Measurements from ENCODE around the gene BOD1. TPM values are rescaled to one million over a fixed set of nuclear protein-coding genes. Genes with fewer than 3 reads are reported as not detected.
A peak's percentile ranks its signal among the peaks of the same experiment; 100 is the strongest.
"Not testable (repeated sequence)": the region's sequence is repeated elsewhere in the genome, so short reads cannot be mapped to it uniquely, and the experiment has no call there.

The BOD1 gene
- polyA plus RNA-seq, 3 donors, result 110 to 127 (median 121) TPM

DNA sequence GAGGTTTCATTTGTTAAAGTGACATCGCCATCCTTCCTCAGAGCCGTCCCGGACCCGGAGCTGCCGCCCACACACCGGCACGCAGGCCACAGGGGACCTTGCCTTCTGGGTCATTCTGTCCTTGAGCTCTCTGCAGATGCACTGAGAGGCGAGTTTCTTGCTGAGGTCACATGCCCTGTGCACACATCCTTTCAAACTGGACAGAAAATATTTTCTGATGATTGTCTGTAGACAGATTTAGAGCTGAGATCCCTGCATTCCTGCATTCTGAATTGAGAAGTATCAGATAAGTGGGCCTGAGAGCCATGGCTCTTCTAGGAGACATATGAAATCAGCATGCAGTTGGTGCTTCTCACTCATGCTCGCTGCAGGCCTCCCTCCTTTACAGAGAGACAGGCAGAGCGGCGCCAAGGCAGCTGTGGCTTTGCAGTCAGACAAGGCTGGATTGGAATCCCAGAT lies 25.4 kb downstream of the BOD1 start:
- no peak for DNase-seq (ENCODE audit: extremely low read depth in 1 of 11, low read depth in 9 of 11, low spot score in 4 of 11)

- no peak for DNase-seq (ENCODE audit: extremely low read depth in 1 of 11, low read depth in 9 of 11, low spot score in 4 of 11)
Measured at GRCh38 chr5:173590436-173591055, 25.9 kb downstream of the BOD1 start.

GRCh38 chr5:173586133-173586532 lies 30.3 kb downstream of the BOD1 start:
- not testable (repeated sequence) for DNase-seq (ENCODE audit: extremely low read depth in 1 of 11, low read depth in 9 of 11, low spot score in 4 of 11)

DNA sequence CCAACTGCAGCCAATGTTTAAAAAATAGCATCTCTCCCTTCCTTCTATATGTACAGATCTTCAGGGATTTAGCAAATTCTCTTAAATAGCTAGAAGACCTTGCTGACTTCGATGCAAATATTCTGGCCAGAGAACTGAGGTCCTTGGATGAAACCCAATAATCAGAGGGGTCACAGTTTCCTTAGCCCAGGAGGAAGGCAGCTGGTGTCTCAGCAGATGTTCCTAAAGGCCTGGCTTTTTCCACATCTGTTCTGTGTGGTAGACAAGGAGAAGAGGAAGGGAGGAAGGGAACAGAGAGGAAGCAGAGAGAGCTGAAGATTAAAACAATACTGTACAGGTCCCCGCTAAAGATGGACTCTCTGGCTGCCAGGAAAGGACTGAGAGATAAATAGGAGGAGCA lies 33.1 kb downstream of the BOD1 start:
- no peak for DNase-seq (ENCODE audit: extremely low read depth in 1 of 11, low read depth in 9 of 11, low spot score in 4 of 11)

GRCh38 chr5:173582216-173583111 lies 34.0 kb downstream of the BOD1 start:
- peak in 6 of 11 donors; percentile 14 to 36 (median 26) for DNase-seq (ENCODE audit: extremely low read depth in 1 of 11, low read depth in 9 of 11, low spot score in 4 of 11)

- DNase-seq (ENCODE audit: extremely low read depth in 1 of 11, low read depth in 9 of 11, low spot score in 4 of 11), result peak in 1 of 11 donors; percentile 8
Measured at GRCh38 chr5:173581408-173582215, 34.8 kb downstream of the BOD1 start.

- no peak for DNase-seq (ENCODE audit: extremely low read depth in 1 of 11, low read depth in 9 of 11, low spot score in 4 of 11)
Measured at GRCh38 chr5:173578947-173579615, 37.4 kb downstream of the BOD1 start.

- no peak for DNase-seq (ENCODE audit: extremely low read depth in 1 of 11, low read depth in 9 of 11, low spot score in 4 of 11)
Measured at GRCh38 chr5:173577817-173578216, 38.6 kb downstream of the BOD1 start.

GRCh38 chr5:173577166-173577565 lies 39.3 kb downstream of the BOD1 start:
- no peak for DNase-seq (ENCODE audit: extremely low read depth in 1 of 11, low read depth in 9 of 11, low spot score in 4 of 11)

DNA sequence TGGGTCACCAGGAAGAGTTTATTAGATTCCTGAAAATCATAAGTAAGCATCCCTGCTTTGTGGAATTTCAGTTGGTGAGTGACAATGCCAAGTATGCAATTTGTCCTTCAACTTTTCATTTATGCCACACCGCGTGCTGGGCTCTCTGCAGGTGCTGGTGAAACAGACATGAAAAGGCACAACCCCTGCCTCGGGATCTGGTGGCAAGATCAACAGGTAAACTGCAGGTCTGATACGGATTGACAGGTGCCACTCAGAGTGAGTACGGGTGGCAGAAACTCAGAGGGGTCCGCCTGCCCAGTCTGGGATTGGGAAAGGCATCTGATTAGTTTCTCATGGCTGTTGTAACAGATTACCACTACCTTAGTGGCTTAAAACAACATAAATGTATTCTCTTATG lies 40.5 kb downstream of the BOD1 start:
- DNase-seq (ENCODE audit: extremely low read depth in 1 of 11, low read depth in 9 of 11, low spot score in 4 of 11), result no peak

DNA sequence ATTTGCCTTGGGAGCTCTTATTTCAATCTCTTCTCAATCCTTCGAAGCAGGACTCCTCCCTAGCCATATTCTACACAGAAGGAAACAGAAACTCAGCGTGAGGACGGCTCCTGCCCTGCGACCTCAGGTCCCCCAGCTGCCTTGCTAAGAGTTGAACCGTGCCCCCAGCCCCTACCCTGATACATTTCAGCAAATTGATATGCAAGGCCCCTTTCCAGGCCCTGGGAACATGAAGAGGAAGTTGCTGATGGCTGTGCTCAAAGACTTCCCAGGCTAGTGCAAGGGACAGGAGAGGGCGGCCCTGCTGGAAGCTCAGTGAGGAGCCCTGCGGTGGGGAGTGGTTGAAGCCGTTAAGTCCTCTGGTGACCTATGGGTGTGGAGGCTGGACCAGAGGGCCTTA lies 41.5 kb downstream of the BOD1 start:
- no peak for DNase-seq (ENCODE audit: extremely low read depth in 1 of 11, low read depth in 9 of 11, low spot score in 4 of 11)

GRCh38 chr5:173573126-173573960 lies 43.1 kb downstream of the BOD1 start:
- peak in 10 of 11 donors; percentile 29 to 62 (median 50) for DNase-seq (ENCODE audit: extremely low read depth in 1 of 11, low read depth in 9 of 11, low spot score in 4 of 11)

DNA sequence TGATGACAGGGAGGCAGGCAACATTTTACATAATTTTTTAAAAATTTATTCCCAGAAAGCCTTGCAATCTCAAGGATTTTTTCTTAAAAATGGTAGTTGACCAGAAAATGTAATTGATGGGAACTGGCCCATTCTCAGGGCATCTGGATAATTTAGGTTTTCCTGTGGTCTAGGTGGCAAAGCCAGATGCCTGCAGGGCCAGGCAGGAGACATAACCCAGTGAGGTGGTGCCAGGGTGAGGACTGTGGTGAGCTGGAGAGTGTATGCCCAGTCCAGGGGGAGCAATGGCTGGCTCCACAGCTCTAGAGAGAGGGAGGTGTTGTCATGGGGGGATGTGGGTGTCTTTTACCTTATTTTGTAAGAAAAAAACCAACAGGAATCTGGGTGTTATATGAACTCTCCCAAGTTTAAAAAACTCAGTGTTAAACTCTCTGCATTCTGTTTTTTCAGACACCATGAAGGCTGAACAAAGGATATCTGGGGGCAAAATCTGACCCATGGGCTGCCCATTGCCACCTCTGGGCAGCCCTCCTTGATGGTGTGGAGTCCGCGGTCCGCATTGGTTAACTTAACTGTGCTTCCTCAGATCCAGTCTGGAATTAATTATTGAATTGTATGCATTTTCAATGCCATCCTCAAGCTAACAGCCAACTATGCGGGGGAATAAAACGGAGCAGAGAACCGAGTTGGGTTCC lies 43.9 kb downstream of the BOD1 start:
- no peak for DNase-seq (ENCODE audit: extremely low read depth in 1 of 11, low read depth in 9 of 11, low spot score in 4 of 11)

DNA sequence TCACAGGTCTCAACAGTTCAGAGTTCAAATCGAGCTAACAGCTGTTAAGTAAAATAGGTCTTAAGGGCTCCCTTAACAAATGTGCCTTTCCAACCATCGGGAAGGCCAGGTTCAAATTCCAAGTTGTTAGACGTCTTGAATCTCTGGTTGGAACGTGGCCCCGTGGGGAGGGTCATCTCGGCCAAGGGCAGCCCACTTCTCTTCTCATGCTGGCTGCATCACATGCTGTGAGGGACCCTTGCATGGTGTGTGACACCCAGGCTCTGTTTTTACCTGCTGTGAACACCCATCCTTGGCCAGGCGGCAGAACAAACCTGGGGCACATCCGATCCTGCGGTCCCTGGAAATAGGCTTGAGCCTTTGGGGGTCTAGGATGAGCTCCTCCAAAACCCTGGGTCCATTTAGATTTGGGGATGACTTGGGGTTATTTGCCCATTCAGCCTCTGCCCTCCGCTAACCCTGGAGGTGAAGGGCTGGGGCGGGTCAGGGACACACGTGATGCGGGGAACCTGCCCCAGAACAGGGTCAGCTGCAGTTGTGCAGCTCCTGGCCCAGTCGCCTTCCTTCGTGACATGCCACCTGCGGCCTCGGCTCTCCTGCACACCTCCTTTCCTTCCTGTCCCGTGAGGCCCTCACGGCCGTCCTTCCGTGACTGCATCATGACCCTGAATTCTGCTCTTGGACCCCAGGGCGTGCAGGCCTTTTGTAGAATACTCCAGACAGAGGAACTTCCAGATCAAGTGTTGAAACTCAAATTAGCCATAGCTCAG lies 45.9 kb downstream of the BOD1 start:
- DNase-seq (ENCODE audit: extremely low read depth in 1 of 11, low read depth in 9 of 11, low spot score in 4 of 11), result no peak

DNA sequence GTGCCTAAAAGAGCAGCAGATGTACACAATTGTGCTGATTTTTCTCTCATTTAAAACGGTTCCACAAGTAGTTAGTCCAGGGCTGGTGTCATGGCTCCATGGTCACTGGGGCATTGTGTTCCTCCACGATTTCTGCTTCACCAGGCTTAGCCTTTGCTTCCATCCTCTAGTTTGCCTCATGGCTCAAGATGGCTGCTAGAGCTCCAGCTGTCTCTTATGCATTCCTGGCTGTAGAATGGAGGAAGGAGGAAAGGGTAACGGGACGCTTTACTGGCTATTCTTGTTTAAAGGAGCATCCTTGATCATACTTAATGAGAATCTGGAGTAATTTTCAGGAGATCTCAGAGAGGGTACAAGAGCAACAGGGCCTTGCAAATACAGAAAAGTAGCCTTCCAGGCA lies 47.7 kb downstream of the BOD1 start:
- DNase-seq (ENCODE audit: extremely low read depth in 1 of 11, low read depth in 9 of 11, low spot score in 4 of 11), result no peak

GRCh38 chr5:173568128-173568527 lies 48.3 kb downstream of the BOD1 start:
- no peak for DNase-seq (ENCODE audit: extremely low read depth in 1 of 11, low read depth in 9 of 11, low spot score in 4 of 11)

GRCh38 chr5:173567548-173567947 lies 48.9 kb downstream of the BOD1 start:
- no peak for DNase-seq (ENCODE audit: extremely low read depth in 1 of 11, low read depth in 9 of 11, low spot score in 4 of 11)

All from renal cortex interstitium (tissue), 11 donors.